IPS-15b (cell line): Measurements from ENCODE around the gene CIDEA.
"Not testable (repeated sequence)": the region's sequence is repeated elsewhere in the genome, so short reads cannot be mapped to it uniquely, and the experiment has no call there.

Experiments used
- H3K27me3 ChIP-seq: one replicate; pipeline ENCODE4 v1.6.1; 2013; ENCODE audit warnings: low read length; ENCODE audit not compliant: control insufficient read depth, insufficient read depth
- H3K36me3 ChIP-seq: one replicate; pipeline ENCODE4 v1.6.1; 2013; ENCODE audit warnings: low read length; ENCODE audit not compliant: control insufficient read depth, insufficient read depth
- H3K4me1 ChIP-seq: one replicate; pipeline ENCODE4 v1.6.1; 2013; ENCODE audit warnings: mild to moderate bottlenecking, low read length; ENCODE audit not compliant: control insufficient read depth, insufficient read depth
- H3K4me3 ChIP-seq: one replicate; pipeline ENCODE4 v1.5.1; 2013; ENCODE audit warnings: low read depth, low read length
- H3K9ac ChIP-seq: one replicate; pipeline ENCODE4 v1.6.1; 2013; ENCODE audit warnings: low read depth, mild to moderate bottlenecking, low read length
- H3K9me3 ChIP-seq: one replicate; pipeline ENCODE4 v1.6.1; 2013; ENCODE audit warnings: mild to moderate bottlenecking, low read length; ENCODE audit not compliant: control insufficient read depth, insufficient read depth

Gene CIDEA

DNA sequence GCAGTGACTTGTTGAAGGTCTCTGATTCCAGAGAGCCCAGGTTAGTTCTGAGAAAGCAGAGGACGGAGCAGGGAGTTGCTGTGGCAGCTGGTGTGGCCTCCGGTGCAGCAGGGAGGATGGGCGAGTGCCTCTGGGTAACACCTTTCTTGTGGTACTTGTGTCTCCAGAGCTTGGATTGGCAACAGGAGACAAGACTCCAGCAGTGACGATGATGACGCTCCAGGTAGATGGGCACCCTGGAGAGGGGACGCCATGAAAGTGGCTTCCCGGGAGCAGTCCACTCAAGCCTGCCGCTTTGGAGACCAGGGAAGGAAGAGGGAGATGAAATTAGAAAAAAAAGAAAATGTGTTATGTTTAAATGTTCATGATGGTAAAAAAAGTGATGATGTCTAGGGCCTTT, 23.6 kb upstream of the CIDEA start:
- not testable (repeated sequence) for H3K36me3 ChIP-seq, H3K9ac ChIP-seq, H3K4me3 ChIP-seq, H3K4me1 ChIP-seq, H3K27me3 ChIP-seq, H3K9me3 ChIP-seq

DNA sequence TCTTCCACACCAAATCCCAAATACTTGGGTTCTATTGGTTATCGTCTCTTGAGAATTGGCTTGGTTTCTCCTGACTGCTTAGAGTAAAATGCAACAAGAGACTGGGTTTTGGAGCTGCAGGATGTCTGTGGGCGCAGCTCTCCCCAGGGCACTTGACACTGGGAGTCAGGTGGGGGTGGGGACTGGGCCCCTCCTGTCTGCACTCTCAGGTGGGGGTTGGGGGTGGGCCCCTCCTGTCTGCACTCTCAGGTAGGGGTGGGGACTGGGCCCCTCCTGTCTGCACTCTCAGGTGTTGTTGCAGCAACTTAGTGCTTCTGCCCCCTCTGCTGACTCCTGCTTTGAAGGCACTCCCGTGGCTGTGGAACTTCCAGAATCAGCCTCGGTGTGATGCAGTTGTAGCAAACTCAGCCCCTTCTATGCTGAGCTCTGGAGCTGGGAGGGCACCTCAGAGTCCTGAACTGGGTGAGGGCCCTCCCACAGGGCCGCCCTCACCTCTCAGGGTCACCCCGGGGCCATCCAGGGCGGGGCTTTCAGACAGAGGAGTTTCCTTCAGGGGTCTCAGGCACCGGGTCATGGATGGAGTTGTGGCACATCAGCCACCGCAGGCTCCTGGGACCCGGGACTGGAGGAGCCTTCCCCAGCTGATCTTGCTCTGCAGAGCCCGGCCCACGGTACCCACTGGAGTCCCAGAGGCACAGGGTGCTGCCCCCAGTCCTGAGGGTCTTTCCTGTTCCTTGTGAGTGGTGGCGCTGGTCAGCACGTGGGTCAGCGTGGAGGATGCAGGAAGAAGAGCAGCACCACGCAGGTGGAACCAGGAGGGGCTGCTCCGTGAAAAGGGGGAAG, 22.9 kb upstream of the CIDEA start:
- Histone ChIP-seq H3K4me3 (no peak overlapping the region), H3K27me3 (peaks cover under 1% of the 10 kb centered on the region), H3K9me3 (no peaks in the 10 kb centered on the region), H3K4me1 (no peaks in the 10 kb centered on the region), H3K9ac (no peak overlapping the region), H3K36me3 (no peaks in the 10 kb centered on the region)

DNA sequence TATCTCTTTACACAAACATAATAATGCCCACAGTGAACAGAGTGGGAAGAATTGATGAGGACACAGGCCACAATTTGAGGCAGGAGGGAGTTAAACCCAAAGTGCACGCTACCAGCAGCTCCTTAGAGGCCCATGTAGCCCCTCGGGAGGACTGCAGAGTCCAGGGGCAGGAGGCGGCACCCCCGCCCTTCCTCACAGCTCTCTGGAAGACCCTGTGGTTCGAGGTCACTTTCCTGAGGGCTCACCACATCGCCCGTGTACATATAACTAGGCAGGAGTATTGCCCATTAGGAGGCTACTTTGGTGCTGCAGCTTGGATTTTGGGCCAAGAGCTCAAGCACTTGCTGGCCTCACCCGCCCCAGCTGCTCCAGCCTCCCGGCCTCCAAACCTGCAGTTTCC, 22.2 kb upstream of the CIDEA start:
- Histone ChIP-seq H3K9me3 (no peaks in the 10 kb centered on the region), H3K4me1 (no peaks in the 10 kb centered on the region), H3K27me3 (peaks cover 8% of the 10 kb centered on the region), H3K4me3 (no peak overlapping the region), H3K36me3 (no peaks in the 10 kb centered on the region), H3K9ac (no peak overlapping the region)

DNA sequence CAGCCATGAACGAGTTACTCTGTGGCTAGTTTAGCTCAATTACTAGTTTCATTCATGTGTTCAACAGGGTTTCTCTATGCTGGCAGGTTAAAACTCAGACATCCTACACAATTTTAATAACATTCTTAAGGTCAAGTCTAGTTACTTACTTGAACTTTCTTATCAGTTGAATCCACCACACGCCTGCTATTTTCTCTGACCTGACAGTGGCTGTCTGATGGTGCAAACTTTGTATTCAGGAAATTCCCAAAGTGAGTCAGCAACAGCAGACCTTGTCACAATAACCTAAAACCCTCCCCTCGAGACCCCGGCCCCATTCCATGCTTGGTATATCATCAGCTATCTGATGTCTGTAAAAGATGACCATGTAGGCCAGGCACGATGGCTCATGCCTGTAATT, 20.8 kb upstream of the CIDEA start:
- peaks cover 14% of the 10 kb centered on the region for H3K27me3 ChIP-seq
- H3K9ac ChIP-seq, result no peak overlapping the region

DNA sequence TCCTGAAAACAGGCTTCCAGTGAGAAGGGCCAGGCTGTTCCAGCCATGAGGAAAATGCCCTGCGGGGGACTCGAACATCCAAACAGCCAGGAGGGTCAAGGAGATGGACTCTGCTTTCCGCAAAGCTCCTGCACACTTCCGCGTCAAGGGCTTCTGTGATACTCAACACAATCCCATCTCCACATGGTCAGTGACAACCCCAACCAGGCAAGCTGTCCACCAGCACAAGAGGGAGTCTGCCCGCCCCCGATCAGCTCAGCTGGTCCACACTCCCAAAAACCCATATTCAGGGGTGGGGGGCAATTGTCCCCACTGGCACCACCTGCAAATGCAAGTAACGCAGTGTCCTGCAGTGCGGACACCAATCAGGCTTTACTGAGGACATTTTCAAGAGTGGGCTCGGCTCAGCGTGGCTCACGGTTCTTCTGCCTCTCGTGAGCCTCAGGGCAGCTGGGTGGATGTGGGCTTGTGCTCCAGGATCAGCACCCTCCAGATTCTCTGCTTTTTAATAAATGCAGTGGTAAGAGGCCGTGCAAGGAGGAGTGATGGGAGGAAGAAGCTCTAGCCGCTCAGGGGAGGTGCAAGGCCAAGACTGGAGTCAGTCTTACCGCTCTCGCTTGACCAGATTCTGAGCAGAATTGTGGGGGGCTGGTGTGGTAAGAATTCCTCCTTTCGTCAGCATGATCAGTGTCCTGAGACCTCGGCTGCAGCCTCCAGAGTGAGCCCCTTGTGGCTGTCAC, 19.5 kb upstream of the CIDEA start:
- H3K9ac ChIP-seq, result no peak overlapping the region
- no peaks in the 10 kb centered on the region for H3K9me3 ChIP-seq
- H3K4me3 ChIP-seq, result no peak overlapping the region
- peaks cover 14% of the 10 kb centered on the region for H3K27me3 ChIP-seq
- H3K36me3 ChIP-seq, result no peaks in the 10 kb centered on the region
- no peaks in the 10 kb centered on the region for H3K4me1 ChIP-seq

More for the DNA sequence above, 20.8 kb upstream of the CIDEA start:
- Histone ChIP-seq H3K36me3 (no peaks in the 10 kb centered on the region), H3K4me1 (no peaks in the 10 kb centered on the region), H3K9me3 (no peaks in the 10 kb centered on the region), H3K4me3 (no peak overlapping the region)

DNA sequence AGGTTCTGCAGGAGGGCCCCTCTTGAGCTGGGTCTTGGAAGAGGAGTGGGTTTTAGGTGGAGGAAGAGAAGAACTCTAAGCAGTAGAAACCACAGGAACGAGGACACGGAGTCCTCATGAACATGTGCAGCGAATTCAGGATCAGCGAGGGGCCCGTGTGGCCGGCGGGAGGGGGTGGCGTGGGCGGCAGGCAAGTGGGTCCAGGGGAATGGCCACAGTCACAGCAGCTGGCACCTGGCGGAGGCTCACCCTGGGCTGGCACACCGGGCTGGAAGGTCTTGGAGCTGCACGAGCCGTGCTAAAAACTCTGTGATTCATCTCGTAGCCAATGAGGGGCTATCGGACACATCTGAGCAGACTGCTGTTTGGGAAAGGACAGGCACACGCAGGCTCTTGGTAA, 18.0 kb upstream of the CIDEA start:
- no peak overlapping the region for H3K4me3 ChIP-seq
- no peaks in the 10 kb centered on the region for H3K36me3 ChIP-seq
- H3K9me3 ChIP-seq, result no peaks in the 10 kb centered on the region
- H3K27me3 ChIP-seq, result peaks cover 14% of the 10 kb centered on the region
- H3K4me1 ChIP-seq, result no peaks in the 10 kb centered on the region
- H3K9ac ChIP-seq, result no peak overlapping the region

DNA sequence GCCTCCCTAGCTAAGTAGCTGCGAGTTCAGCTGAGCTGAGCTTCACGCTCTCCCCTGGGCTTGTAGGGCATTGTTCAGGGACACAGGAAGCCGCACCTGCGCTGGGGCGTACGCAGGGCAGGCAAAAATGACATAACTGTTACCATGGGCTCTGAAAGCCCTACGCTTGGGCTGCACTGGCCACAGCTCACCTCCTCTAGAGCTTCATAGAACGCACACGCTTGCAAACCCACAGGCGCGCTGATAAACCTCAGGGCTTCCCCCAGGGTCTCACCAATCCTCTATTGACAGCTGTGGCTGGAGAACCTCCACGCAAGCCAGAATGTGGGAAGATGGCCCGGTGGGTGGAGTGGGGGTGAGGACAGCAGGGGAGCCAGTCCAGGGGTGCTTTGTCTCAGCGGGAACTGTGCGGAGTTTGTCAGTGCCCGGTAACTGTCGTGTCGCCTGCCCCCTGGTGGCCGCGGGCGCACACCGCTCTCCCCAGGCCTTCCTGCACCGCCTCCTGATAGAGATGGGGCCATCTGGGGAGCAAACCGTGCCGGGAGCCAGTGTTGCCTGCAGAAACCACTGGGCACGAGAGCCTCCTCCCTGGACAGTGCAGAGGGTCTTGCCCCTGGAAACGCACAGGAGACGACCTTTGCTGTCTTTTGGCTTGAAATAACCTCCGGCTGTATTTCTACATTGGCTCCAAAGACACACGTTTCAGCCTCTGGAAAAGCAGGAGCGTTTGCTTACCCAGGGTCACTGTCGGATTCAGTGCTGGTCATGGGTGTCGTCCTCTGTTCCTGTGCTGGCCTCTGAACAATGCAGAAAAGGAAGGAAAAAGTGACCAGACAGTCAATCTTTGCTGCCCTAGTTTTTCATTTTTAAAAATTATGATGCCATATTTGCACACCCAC, 17.0 kb upstream of the CIDEA start:
- Histone ChIP-seq H3K4me3 (peak overlapping the region; percentile 19), H3K27me3 (peaks cover 14% of the 10 kb centered on the region), H3K9me3 (no peaks in the 10 kb centered on the region), H3K36me3 (no peaks in the 10 kb centered on the region), H3K4me1 (no peaks in the 10 kb centered on the region), H3K9ac (no peak overlapping the region)

DNA sequence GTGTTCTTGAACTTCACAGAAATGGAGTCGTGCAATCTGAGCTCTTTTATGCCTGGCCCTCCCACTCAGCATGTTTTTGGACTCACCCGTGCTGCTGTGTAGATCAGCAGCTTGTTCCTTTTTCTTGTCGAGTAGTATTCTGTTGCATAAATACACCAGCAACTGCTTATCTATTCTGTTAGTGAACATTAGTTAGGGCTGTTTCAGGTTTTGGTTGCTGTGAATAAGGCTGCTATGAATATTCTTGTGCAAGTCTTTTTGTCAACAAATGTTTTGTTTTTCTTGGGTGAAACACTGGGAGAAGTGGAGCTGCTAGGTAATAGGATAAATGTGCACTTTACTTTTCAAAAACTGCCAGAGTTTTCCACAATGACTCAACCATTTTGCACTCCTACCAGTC, 15.3 kb upstream of the CIDEA start:
- no peak overlapping the region for H3K4me3 ChIP-seq
- H3K9me3 ChIP-seq, result no peaks in the 10 kb centered on the region
- H3K4me1 ChIP-seq, result no peaks in the 10 kb centered on the region
- peaks cover 14% of the 10 kb centered on the region for H3K27me3 ChIP-seq
- no peak overlapping the region for H3K9ac ChIP-seq
- H3K36me3 ChIP-seq, result no peaks in the 10 kb centered on the region

DNA sequence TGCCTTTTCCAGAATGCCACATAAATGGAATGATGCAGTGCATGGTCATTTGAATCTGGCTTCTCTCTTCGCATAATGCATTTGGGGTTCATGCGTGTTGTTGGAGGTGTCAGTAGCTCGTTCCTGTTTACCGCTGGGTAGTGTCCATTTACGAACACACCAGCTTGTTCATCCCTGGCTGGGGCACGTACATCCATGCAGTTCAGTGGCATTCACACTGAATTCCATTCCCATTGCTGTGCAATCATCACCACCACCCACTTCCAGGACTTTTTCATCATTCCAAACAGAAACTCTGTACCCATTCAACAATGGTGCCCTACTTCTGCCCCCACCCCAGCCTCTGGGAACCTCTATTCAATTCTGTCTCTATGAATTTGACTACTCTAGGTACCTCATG, 14.7 kb upstream of the CIDEA start:
- no peaks in the 10 kb centered on the region for H3K36me3 ChIP-seq
- H3K4me3 ChIP-seq, result no peak overlapping the region
- H3K4me1 ChIP-seq, result no peaks in the 10 kb centered on the region
- peaks cover 14% of the 10 kb centered on the region for H3K27me3 ChIP-seq
- H3K9me3 ChIP-seq, result no peaks in the 10 kb centered on the region
- no peak overlapping the region for H3K9ac ChIP-seq

DNA sequence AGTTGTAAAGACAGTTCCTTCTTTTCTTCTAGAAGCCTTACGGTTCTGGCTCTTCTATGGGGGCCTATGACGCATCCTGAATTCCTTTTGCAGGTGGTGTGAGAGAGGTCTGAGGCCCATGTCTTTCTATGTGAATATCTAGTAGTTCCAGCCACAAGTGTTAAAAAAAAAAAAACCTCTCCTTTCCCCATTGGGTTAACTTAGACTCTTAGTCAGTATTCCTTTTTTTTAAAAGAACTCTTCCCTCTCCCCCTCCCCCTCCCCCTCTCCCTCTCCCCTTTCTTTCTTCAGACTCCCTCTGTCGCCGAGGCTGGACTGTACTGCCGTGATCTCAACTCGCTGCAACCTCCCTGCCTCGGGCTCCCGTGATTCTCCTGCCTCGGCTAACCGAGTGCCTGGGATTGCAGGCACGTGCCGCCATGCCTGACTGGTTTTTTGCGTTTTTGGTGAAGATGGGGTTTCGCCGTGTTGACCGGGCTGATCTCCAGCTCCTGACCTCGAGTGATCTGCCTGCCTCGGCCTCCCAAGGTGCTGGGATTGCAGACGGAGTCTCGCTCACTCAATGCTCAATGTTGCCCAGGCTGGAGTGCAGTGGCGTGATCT, 11.4 kb upstream of the CIDEA start:
- Histone ChIP-seq H3K4me1 (no peaks in the 10 kb centered on the region), H3K9ac (no peak overlapping the region), H3K36me3 (no peaks in the 10 kb centered on the region), H3K9me3 (no peaks in the 10 kb centered on the region), H3K27me3 (peaks cover 16% of the 10 kb centered on the region), H3K4me3 (no peak overlapping the region)

DNA sequence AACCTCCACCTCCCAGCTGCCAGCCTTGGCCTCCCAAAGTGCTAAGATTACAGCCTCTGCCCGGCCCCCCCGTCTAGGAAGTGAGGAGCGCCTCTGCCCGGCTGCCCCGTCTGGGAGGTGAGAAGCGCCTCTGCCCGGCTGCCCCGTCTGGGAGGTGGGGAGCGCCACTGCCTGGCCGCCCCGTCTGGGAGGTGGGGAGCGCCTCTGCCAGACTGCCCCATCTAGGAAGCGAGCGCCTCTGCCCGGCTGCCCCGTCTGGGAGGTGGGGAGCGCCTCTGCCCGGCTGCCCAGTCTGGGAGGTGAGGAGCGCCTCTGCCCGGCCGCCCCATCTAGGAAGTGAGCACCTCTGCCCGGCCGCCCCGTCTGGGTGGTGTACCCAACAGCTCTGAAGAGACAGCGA, 10.9 kb upstream of the CIDEA start:
- H3K36me3 ChIP-seq, H3K9me3 ChIP-seq, H3K9ac ChIP-seq, H3K4me1 ChIP-seq, H3K4me3 ChIP-seq: not testable (repeated sequence)
- peaks cover 21% of the 10 kb centered on the region for H3K27me3 ChIP-seq
